ENCODE data around the gene TFG.

DNA sequence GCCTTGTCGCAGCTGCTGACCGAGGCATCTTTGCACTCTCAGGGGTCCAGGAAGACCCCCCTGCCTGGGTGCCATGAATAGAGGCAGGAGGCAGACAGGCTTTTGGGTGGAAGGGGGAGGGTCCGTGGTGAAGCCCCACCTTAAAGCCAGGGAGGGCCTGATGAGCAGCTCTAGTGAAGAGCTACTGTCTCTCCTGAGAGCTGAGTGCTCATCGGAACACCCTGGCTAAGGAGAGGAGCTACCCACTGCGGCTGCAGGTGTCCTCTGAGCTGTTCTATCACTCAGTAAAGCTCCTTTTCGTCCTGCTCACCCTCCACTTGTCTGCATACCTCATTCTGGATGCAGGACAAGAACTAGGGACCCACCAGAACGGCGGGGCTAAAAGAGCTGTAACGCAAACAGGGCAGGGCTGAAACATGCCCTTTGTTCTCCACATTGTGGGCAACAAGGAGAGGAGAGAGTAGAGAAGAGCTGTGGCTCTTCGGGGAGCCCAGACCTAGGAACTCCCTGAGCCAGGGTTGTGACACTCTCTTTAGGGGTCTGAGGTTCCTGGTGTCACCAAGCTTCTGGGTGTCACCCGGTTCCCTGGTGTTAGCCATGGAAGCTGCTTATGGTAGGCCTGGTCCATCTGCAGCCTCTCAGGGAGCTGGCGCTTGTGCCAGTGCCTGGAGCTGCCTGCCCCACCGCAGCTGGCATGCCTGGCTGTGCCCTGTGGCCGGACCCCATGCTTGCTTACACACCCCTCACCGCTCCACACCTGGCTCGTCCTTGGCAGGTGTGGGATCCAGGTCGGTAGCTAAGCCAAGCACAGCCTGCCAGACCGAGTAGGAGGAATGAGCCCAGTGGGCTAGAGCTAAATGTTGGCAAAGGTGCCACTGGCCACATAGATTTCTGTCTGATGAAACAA is 26.2 kb upstream of the TFG start:
- no peak for TF ChIP-seq CEBPB (tag; IDR thresholded peaks at IDR 0.05)
- TF ChIP-seq, protein P1, sequence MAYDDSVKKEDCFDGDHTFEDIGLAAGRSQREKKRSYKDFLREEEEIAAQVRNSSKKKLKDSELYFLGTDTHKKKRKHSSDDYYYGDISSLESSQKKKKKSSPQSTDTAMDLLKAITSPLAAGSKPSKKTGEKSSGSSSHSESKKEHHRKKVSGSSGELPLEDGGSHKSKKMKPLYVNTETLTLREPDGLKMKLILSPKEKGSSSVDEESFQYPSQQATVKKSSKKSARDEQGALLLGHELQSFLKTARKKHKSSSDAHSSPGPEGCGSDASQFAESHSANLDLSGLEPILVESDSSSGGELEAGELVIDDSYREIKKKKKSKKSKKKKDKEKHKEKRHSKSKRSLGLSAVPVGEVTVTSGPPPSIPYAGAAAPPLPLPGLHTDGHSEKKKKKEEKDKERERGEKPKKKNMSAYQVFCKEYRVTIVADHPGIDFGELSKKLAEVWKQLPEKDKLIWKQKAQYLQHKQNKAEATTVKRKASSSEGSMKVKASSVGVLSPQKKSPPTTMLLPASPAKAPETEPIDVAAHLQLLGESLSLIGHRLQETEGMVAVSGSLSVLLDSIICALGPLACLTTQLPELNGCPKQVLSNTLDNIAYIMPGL (CRISPR knock-in tag; IDR thresholded peaks at IDR 0.05) = no peak
- no peak for TF ChIP-seq SIRT6 (IDR thresholded peaks at IDR 0.05; ENCODE audit: low read depth, low read length)
- TF ChIP-seq, protein P2, sequence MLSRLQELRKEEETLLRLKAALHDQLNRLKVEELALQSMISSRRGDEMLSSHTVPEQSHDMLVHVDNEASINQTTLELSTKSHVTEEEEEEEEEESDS (CRISPR knock-in tag; IDR thresholded peaks at IDR 0.05) = no peak
- TF ChIP-seq SIN3A (IDR thresholded peaks at IDR 0.05; ENCODE audit: borderline replicate concordance in 2 of 2, control insufficient read depth in 1 of 2, low read depth in 2 of 2, low read length in 2 of 2) = no peak
- TF ChIP-seq, protein P3, sequence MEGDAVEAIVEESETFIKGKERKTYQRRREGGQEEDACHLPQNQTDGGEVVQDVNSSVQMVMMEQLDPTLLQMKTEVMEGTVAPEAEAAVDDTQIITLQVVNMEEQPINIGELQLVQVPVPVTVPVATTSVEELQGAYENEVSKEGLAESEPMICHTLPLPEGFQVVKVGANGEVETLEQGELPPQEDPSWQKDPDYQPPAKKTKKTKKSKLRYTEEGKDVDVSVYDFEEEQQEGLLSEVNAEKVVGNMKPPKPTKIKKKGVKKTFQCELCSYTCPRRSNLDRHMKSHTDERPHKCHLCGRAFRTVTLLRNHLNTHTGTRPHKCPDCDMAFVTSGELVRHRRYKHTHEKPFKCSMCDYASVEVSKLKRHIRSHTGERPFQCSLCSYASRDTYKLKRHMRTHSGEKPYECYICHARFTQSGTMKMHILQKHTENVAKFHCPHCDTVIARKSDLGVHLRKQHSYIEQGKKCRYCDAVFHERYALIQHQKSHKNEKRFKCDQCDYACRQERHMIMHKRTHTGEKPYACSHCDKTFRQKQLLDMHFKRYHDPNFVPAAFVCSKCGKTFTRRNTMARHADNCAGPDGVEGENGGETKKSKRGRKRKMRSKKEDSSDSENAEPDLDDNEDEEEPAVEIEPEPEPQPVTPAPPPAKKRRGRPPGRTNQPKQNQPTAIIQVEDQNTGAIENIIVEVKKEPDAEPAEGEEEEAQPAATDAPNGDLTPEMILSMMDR (IDR thresholded peaks at IDR 0.05 in 2 of 3, conservative IDR thresholded peaks at IDR 0.05 in 1 of 3; ENCODE audit: insufficient read depth in 2 of 3, low read depth in 1 of 3, low read length in 3 of 3) = no peak
- TF ChIP-seq ESRRA (IDR thresholded peaks at IDR 0.05; ENCODE audit: borderline replicate concordance, low read depth) = no peak
